ENCODE data around the gene SAA2. TPM values are rescaled to one million over a fixed set of nuclear protein-coding genes. Genes with fewer than 3 reads are reported as not detected.

The SAA2 gene
- total and polyA plus RNA-seq, 4 donors, result 6.4 to 27,037 (median 20,582) TPM

- TF ChIP-seq, protein P1, sequence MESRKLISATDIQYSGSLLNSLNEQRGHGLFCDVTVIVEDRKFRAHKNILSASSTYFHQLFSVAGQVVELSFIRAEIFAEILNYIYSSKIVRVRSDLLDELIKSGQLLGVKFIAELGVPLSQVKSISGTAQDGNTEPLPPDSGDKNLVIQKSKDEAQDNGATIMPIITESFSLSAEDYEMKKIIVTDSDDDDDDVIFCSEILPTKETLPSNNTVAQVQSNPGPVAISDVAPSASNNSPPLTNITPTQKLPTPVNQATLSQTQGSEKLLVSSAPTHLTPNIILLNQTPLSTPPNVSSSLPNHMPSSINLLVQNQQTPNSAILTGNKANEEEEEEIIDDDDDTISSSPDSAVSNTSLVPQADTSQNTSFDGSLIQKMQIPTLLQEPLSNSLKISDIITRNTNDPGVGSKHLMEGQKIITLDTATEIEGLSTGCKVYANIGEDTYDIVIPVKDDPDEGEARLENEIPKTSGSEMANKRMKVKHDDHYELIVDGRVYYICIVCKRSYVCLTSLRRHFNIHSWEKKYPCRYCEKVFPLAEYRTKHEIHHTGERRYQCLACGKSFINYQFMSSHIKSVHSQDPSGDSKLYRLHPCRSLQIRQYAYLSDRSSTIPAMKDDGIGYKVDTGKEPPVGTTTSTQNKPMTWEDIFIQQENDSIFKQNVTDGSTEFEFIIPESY (IDR thresholded peaks at IDR 0.05), result no peak
Observed at GRCh38 chr11:18229501-18229900, 19.0 kb downstream of the SAA2 start (continued).

GRCh38 chr11:18225913-18226312 is 22.6 kb downstream of the SAA2 start:
- Histone ChIP-seq H3K27me3 (ENCODE audit: control insufficient read depth in 4 of 4, insufficient read depth in 4 of 4, low read length in 3 of 4) (no peaks in the 10 kb centered on the region), H3K4me1 (ENCODE audit: control insufficient read depth in 4 of 4, insufficient read depth in 4 of 4, low read length in 3 of 4) (peaks cover 4 to 19% (median 15%) of the 10 kb centered on the region in 4 donors), H3K9me3 (ENCODE audit: control insufficient read depth in 4 of 4, low read length in 3 of 4) (peaks cover 0 to under 1% (median 0%) of the 10 kb centered on the region in 4 donors), H3K9ac (ENCODE audit: low read depth in 1 of 2, low read length in 2 of 2) (no peak overlapping the region), H3K27ac (ENCODE audit: low read depth in 1 of 2, low read length in 2 of 2) (no peak overlapping the region), H3K36me3 (ENCODE audit: control insufficient read depth in 4 of 4, insufficient read depth in 3 of 4, low read depth in 1 of 4, low read length in 3 of 4) (no peaks in the 10 kb centered on the region), H3K4me3 (ENCODE audit: low read depth in 1 of 3, low read length in 3 of 3) (no peak overlapping the region)
- WGBS, result 82% methylated on average over 2 of the region's 2 CpGs
- no peak for DNase-seq (ENCODE audit: low spot score)
- TF ChIP-seq SP1 (IDR thresholded peaks at IDR 0.05) (no peak), YY1 (IDR thresholded peaks at IDR 0.05) (no peak), REST (IDR thresholded peaks at IDR 0.05) (no peak), GABPA (IDR thresholded peaks at IDR 0.05 in 1 of 2, conservative IDR thresholded peaks at IDR 0.05 in 1 of 2) (no peak), JUND (IDR thresholded peaks at IDR 0.05) (no peak)
- TF ChIP-seq, protein P2, sequence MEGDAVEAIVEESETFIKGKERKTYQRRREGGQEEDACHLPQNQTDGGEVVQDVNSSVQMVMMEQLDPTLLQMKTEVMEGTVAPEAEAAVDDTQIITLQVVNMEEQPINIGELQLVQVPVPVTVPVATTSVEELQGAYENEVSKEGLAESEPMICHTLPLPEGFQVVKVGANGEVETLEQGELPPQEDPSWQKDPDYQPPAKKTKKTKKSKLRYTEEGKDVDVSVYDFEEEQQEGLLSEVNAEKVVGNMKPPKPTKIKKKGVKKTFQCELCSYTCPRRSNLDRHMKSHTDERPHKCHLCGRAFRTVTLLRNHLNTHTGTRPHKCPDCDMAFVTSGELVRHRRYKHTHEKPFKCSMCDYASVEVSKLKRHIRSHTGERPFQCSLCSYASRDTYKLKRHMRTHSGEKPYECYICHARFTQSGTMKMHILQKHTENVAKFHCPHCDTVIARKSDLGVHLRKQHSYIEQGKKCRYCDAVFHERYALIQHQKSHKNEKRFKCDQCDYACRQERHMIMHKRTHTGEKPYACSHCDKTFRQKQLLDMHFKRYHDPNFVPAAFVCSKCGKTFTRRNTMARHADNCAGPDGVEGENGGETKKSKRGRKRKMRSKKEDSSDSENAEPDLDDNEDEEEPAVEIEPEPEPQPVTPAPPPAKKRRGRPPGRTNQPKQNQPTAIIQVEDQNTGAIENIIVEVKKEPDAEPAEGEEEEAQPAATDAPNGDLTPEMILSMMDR (IDR thresholded peaks at IDR 0.05; ENCODE audit: low read depth, low read length, missing input control), result no peak
- TF ChIP-seq, protein P3, sequence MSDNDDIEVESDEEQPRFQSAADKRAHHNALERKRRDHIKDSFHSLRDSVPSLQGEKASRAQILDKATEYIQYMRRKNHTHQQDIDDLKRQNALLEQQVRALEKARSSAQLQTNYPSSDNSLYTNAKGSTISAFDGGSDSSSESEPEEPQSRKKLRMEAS (IDR thresholded peaks at IDR 0.05), result no peak

DNA sequence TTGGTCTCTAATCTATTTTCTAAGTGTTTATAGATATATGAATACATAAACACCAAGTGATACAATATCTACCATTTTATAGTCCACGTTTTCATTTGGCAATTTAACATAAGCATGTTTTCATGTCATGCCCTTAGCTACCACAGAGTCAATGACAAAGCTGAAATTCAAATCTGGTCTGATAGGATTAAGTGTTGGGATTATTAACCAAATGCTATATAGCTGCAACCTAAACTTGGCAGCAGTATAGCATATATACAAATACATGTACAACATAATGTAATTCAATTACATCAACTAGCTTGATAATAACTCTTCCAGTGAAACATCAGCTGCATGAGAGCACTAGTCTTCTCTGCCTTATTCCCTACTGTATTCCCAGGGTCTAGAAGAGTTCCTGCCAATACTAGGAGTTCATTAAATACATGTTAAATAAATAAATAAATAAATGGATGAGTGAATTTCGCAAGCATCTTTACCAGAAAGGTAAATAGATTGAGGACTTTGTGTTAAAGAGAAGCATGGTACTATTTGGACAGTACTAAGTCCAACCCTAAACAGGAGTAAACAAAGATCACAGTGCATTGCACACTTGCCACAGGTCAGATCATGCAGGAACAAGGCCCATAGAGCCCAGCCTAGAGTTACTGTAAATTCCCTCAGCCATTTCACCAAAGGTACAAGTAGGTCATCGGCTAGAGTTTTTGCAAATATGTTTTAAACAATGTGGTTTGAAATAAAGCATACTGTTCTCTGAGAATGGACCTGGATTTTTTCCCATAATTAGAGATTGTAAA is 24.7 kb downstream of the SAA2 start:
- H3K27ac ChIP-seq (ENCODE audit: low read depth in 1 of 2, low read length in 2 of 2), result peak overlapping the region in 1 of 2 donors; percentile 30
- DNase-seq (ENCODE audit: low spot score), result no peak
- TF ChIP-seq NR2F2 (IDR thresholded peaks at IDR 0.05), result peak; percentile 44
- peak; percentile 45 to 57 for TF ChIP-seq RAD21 (IDR thresholded peaks at IDR 0.05)
- peak; percentile 92 for TF ChIP-seq YY1 (IDR thresholded peaks at IDR 0.05)
- TF ChIP-seq JUND (IDR thresholded peaks at IDR 0.05), result peak; percentile 76 to 88
- TF ChIP-seq EGR1 (IDR thresholded peaks at IDR 0.05; ENCODE audit: low read depth in 2 of 2), result peak; percentile 31 to 60
- TF ChIP-seq, protein P3 (IDR thresholded peaks at IDR 0.05), result peak; percentile 88
- no peak for TF ChIP-seq TAF1 (conservative IDR thresholded peaks at IDR 0.05)
- TF ChIP-seq, protein P1 (IDR thresholded peaks at IDR 0.05), result peak; percentile 86
- peak; percentile 92 for TF ChIP-seq FOXA1 (IDR thresholded peaks at IDR 0.05)
- TF ChIP-seq FOXA2 (IDR thresholded peaks at IDR 0.05), result peak; percentile 97
- peak in 1 of 2 donors; percentile 67 for TF ChIP-seq GABPA (IDR thresholded peaks at IDR 0.05 in 1 of 2, conservative IDR thresholded peaks at IDR 0.05 in 1 of 2)
- peak; percentile 97 for TF ChIP-seq HNF4G (IDR thresholded peaks at IDR 0.05)
- TF ChIP-seq SP1 (IDR thresholded peaks at IDR 0.05), result peak; percentile 99

More for the DNA sequence above, 24.7 kb downstream of the SAA2 start:
- Histone ChIP-seq H3K27me3 (ENCODE audit: control insufficient read depth in 4 of 4, insufficient read depth in 4 of 4, low read length in 3 of 4) (no peaks in the 10 kb centered on the region), H3K4me1 (ENCODE audit: control insufficient read depth in 4 of 4, insufficient read depth in 4 of 4, low read length in 3 of 4) (peaks cover 4 to 19% (median 15%) of the 10 kb centered on the region in 4 donors), H3K36me3 (ENCODE audit: control insufficient read depth in 4 of 4, insufficient read depth in 3 of 4, low read depth in 1 of 4, low read length in 3 of 4) (no peaks in the 10 kb centered on the region), H3K4me3 (ENCODE audit: low read depth in 1 of 3, low read length in 3 of 3) (no peak overlapping the region), H3K9me3 (ENCODE audit: control insufficient read depth in 4 of 4, low read length in 3 of 4) (peaks cover 0 to 5% (median 0%) of the 10 kb centered on the region in 4 donors), H3K9ac (ENCODE audit: low read depth in 1 of 2, low read length in 2 of 2) (no peak overlapping the region)
- WGBS, result 34% methylated on average over 3 of the region's 3 CpGs

All from liver (tissue), 9 donors.